ENCODE data around the gene IQGAP2. TPM values are rescaled to one million over a fixed set of nuclear protein-coding genes. Genes with fewer than 3 reads are reported as not detected.

The IQGAP2 gene
- total RNA-seq, 1 experiment from 2014 or later: not detected

DNA sequence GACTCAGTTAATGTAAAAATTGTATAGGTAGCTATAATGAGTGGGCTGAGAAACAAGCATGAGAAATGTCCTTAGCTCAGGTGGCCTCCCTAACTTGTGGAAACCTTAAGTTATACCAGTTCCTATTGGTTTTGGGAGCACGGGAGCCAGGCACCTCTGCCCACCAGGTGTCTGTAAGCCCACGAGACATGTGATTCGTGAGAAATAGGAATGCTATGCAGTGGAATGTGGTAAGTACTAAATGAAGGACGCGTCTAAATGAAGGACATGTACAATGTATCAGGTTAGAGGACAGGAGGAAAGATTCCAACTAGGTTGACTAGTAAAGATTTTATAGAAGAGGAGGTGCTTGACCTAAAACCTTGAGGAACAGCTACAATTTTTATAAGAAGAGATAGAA, 266.2 kb downstream of the IQGAP2 start:
- CTCF ChIA-PET: no interaction called here
- Histone ChIP-seq H3K4me2 (ENCODE audit: low read length) (no peak overlapping the region), H4K20me1 (ENCODE audit: low read length) (no peaks in the 10 kb centered on the region), H3K4me3 (ENCODE audit: low read length) (no peak overlapping the region), H3K4me1 (ENCODE audit: insufficient read depth, low read length) (0 out of 2 replicates have a peak, but pooled peaks cover 5% of the 10 kb centered on the region), H3F3A (ENCODE audit: low read length, unreplicated experiment) (no peaks in the 10 kb centered on the region), H3K27ac (ENCODE audit: low read length) (no peak overlapping the region), H3K36me3 (ENCODE audit: low read depth, low read length) (no peaks in the 10 kb centered on the region), H3K9me2 (replicated peaks; ENCODE audit: low read length) (no peaks in the 10 kb centered on the region), H3K27me3 (ENCODE audit: low read length) (no peaks in the 10 kb centered on the region), H2AFZ (ENCODE audit: low read length) (no peak overlapping the region), H3K9ac (ENCODE audit: low read length) (no peak overlapping the region), H3K9me3 (ENCODE audit: low read length) (no peaks in the 10 kb centered on the region), H3K79me2 (ENCODE audit: low read length) (no peaks in the 10 kb centered on the region)
- BruUV-seq (replicated peaks): no TSS peak
- POLR2A ChIA-PET (ENCODE audit: unreplicated experiment): no interaction called here
- TF ChIP-seq, protein P1, sequence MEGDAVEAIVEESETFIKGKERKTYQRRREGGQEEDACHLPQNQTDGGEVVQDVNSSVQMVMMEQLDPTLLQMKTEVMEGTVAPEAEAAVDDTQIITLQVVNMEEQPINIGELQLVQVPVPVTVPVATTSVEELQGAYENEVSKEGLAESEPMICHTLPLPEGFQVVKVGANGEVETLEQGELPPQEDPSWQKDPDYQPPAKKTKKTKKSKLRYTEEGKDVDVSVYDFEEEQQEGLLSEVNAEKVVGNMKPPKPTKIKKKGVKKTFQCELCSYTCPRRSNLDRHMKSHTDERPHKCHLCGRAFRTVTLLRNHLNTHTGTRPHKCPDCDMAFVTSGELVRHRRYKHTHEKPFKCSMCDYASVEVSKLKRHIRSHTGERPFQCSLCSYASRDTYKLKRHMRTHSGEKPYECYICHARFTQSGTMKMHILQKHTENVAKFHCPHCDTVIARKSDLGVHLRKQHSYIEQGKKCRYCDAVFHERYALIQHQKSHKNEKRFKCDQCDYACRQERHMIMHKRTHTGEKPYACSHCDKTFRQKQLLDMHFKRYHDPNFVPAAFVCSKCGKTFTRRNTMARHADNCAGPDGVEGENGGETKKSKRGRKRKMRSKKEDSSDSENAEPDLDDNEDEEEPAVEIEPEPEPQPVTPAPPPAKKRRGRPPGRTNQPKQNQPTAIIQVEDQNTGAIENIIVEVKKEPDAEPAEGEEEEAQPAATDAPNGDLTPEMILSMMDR (conservative IDR thresholded peaks at IDR 0.05; ENCODE audit: low read depth, low read length): no peak
- no peak for ATAC-seq
- intact Hi-C loops (cut with micrococcal nuclease): no loop called here
- no peak for DNase-seq

DNA sequence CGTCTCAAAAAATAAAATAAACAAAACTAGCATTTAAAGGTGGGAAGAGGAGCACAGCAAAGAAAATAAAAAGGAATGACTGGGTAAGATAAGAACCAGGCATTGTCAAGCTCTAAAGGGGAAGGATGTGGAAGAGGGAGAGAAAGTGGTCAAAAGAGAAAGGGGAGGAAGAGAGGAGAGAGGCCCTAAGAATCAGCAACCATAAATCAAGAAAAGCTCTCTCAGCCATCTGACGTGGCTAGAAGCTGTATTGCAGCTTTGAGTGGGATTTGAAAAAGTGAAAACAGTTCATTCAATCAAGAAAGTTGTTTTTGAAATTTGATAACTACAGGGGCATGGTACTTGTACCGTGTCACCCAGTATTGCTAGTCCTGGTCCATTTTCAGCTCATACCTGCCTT, 267.4 kb downstream of the IQGAP2 start:
- ChIA-PET CTCF (no interaction called here), POLR2A (ENCODE audit: unreplicated experiment) (no interaction called here)
- H3K27ac ChIP-seq (ENCODE audit: low read length): no peak overlapping the region

DNA sequence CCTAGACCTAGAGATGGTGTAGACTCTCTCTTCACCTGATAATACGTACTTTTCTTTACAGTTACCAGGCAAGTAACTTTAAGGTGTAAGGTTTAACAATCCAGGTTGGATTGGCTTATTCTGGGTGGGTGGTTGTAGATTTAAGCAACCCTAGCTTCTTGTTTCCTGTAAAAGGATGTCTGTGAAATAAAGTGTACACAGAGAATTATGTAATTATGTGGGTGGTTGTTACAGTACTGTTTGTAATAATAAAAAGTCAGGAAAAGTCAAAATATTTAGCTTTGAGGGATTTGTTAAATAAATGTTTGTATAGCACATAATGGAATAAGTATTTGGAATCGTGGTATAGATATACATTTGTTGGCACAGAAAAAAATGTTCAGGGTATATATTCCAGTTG, 269.2 kb downstream of the IQGAP2 start:
- ChIA-PET CTCF (no interaction called here), POLR2A (ENCODE audit: unreplicated experiment) (no interaction called here)
- Histone ChIP-seq H4K20me1 (ENCODE audit: low read length) (no peaks in the 10 kb centered on the region), H3K27ac (ENCODE audit: low read length) (no peak overlapping the region), H3K27me3 (ENCODE audit: low read length) (no peaks in the 10 kb centered on the region), H3K9me2 (replicated peaks; ENCODE audit: low read length) (no peaks in the 10 kb centered on the region), H3K9me3 (ENCODE audit: low read length) (no peaks in the 10 kb centered on the region), H2AFZ (ENCODE audit: low read length) (0 out of 2 replicates have a peak overlapping the region, but pooled peaks have one; percentile 26), H3F3A (ENCODE audit: low read length, unreplicated experiment) (no peaks in the 10 kb centered on the region), H3K79me2 (ENCODE audit: low read length) (no peaks in the 10 kb centered on the region), H3K4me2 (ENCODE audit: low read length) (no peak overlapping the region), H3K36me3 (ENCODE audit: low read depth, low read length) (no peaks in the 10 kb centered on the region), H3K4me1 (ENCODE audit: insufficient read depth, low read length) (0 out of 2 replicates have a peak, but pooled peaks cover 5% of the 10 kb centered on the region), H3K4me3 (ENCODE audit: low read length) (no peak overlapping the region), H3K9ac (ENCODE audit: low read length) (no peak overlapping the region)
- BruUV-seq (replicated peaks): no TSS peak
- TF ChIP-seq, protein P1 (conservative IDR thresholded peaks at IDR 0.05; ENCODE audit: low read depth, low read length): no peak
- no peak for TF ChIP-seq EZH2 (IDR thresholded peaks at IDR 0.05; ENCODE audit: low read length, unreplicated experiment)
- TF ChIP-seq EZH2phosphoT487 (IDR thresholded peaks at IDR 0.05; ENCODE audit: borderline replicate concordance, low read length): no peak
- intact Hi-C loops (cut with micrococcal nuclease): no loop called here
- DNase-seq (no peak), ATAC-seq (peak; percentile 91)

More for the DNA sequence above, 267.4 kb downstream of the IQGAP2 start:
- H3K9me2 ChIP-seq (replicated peaks; ENCODE audit: low read length): no peaks in the 10 kb centered on the region
- H3K9me3 ChIP-seq (ENCODE audit: low read length): no peaks in the 10 kb centered on the region
- TF ChIP-seq, protein P1 (conservative IDR thresholded peaks at IDR 0.05; ENCODE audit: low read depth, low read length): no peak
- intact Hi-C loops (cut with micrococcal nuclease): no loop called here
- no peaks in the 10 kb centered on the region for H4K20me1 ChIP-seq (ENCODE audit: low read length)
- H3K36me3 ChIP-seq (ENCODE audit: low read depth, low read length): no peaks in the 10 kb centered on the region
- no TSS peak for BruUV-seq (replicated peaks)
- 0 out of 2 replicates have a peak, but pooled peaks cover 5% of the 10 kb centered on the region for H3K4me1 ChIP-seq (ENCODE audit: insufficient read depth, low read length)
- DNase-seq (no peak), ATAC-seq (no peak)
- H3K4me2 ChIP-seq (ENCODE audit: low read length): no peak overlapping the region
- H2AFZ ChIP-seq (ENCODE audit: low read length): no peak overlapping the region
- H3K79me2 ChIP-seq (ENCODE audit: low read length): no peaks in the 10 kb centered on the region
- no peak overlapping the region for H3K9ac ChIP-seq (ENCODE audit: low read length)
- H3K27me3 ChIP-seq (ENCODE audit: low read length): no peaks in the 10 kb centered on the region
- H3K4me3 ChIP-seq (ENCODE audit: low read length): no peak overlapping the region
- no peaks in the 10 kb centered on the region for H3F3A ChIP-seq (ENCODE audit: low read length, unreplicated experiment)

Measured in PC-3 (cell line).